Gastrocnemius medialis (tissue), 4 donors: Measurements from ENCODE around the gene DYNC2LI1. TPM values are rescaled to one million over a fixed set of nuclear protein-coding genes. Genes with fewer than 3 reads are reported as not detected.

Experiments
- ATAC-seq, 2 donors: fragments of 150-250 bp; one replicate each; pipeline ENCODE4 v1.9.1; 2016
- DNase-seq, 2 donors: peaks; one replicate each; pipeline ENCODE4 v3.0.0-alpha.2; 2019
- H3K27ac ChIP-seq, 4 donors: fragments of 200-600 bp; sonication (generic); 1 replicate in 1 of 4; 2 replicates in 3 of 4; pipeline ENCODE4 v1.5.1; 2016 to 2018; ENCODE audit warnings: mild to moderate bottlenecking in 2 of 4, moderate library complexity in 1 of 4
- H3K27me3 ChIP-seq, 3 donors: fragments of 200-600 bp; sonication (generic) in 2 of 3; 1 replicate in 1 of 3; 2 replicates in 2 of 3; pipeline versions ENCODE4 v1.5.1 to v1.6.0; 2016 to 2019; ENCODE audit warnings: mild to moderate bottlenecking in 1 of 3, moderate library complexity in 1 of 3
- H3K36me3 ChIP-seq, 2 donors: fragments of 200-600 bp; sonication (generic) in 1 of 2; one replicate each; pipeline ENCODE4 v1.5.1; 2017 to 2018
- H3K4me1 ChIP-seq, 2 donors: fragments of 200-600 bp; sonication (generic) in 1 of 2; one replicate each; pipeline ENCODE4 v1.5.1; 2016 to 2017; ENCODE audit warnings: mild to moderate bottlenecking in 2 of 2
- H3K4me3 ChIP-seq, 4 donors: fragments of 200-600 bp; sonication (generic) in 3 of 4; 1 replicate in 1 of 4; 2 replicates in 3 of 4; pipeline ENCODE4 v1.5.1; 2016 to 2019; ENCODE audit warnings: mild to moderate bottlenecking in 2 of 4
- H3K9me3 ChIP-seq, 3 donors: fragments of 200-600 bp; sonication (generic) in 2 of 3; 1 replicate in 1 of 3; 2 replicates in 2 of 3; pipeline ENCODE4 v1.5.1; 2016 to 2019
- CTCF ChIP-seq, 5 experiments: fragments of 450-650 bp in 3 of 5; fragments of 200-600 bp in 2 of 5; sonication (generic) in 2 of 5; IDR thresholded peaks in 4 of 5; conservative IDR thresholded peaks in 1 of 5; 1 replicate in 4 of 5; 2 replicates in 1 of 5; pipeline ENCODE4 v1.5.1; 2016 to 2019; ENCODE audit warnings: antibody characterized with exemption in 5 of 5, mild to moderate bottlenecking in 3 of 5, moderate library complexity in 3 of 5
- POLR2A ChIP-seq, 2 donors: fragments of 450-650 bp; IDR thresholded peaks; one replicate each; pipeline ENCODE4 v1.6.1; 2017; ENCODE audit warnings: antibody characterized with exemption in 2 of 2, mild to moderate bottlenecking in 2 of 2, moderate library complexity in 2 of 2
- in situ Hi-C, 4 donors: fragments of 200-750 bp; cut with MboI; loops; one replicate each; pipeline versions ENCODE4 v1.15.0 to v1.8.0; 2017; ENCODE audit warnings: low sequenced_read_pairs in 4 of 4
- intact Hi-C: fragments of 100-400 bp; cut with DNase I; formaldehyde crosslinking; loops from one replicate; pipeline ENCODE4 v1.15.1; 2023; ENCODE audit warnings: low total_unique reads
- total RNA-seq, 4 donors: library from RNA; depleted of rRNA; stranded (reverse); fragments of >200 nt; gene quantifications; one replicate each; pipeline versions ENCODE4 v1.1.0 to v1.2.3, GENCODE V29; 2016

DYNC2LI1 gene
- total RNA-seq, 4 donors from 2014 or later = 8.1 to 13.1 (median 10.2) TPM

DNA sequence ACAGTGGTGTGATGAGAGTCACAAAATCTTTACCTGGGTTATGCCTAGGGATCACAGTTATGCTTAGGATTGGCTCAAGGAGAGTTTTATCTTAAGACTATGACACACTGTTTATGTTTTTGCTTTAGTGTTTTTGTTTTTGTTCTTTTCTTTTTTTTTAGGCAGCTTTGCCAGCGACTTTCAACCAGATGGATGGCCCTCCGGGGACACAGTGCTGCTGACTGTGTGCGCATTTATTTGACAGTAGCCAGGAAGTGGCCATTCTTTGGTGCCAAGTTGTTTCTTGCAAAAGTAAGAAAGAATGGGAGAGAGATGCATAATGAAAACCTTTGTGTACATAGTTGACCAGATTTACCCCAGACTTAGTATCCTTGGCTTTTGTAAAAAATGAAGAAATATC is 15.1 kb upstream of the DYNC2LI1 start:
- Histone ChIP-seq H3K36me3 (no peaks in the 10 kb centered on the region), H3K9me3 (no peaks in the 10 kb centered on the region), H3K27me3 (no peaks in the 10 kb centered on the region), H3K27ac (peak overlapping the region in 3 of 4 donors; percentile 44 to 56 (median 53)), H3K4me1 (no peaks in the 10 kb centered on the region), H3K4me3 (no peak overlapping the region)
- peak in 1 of 2 donors; percentile 55 for DNase-seq
- intact Hi-C loops = no loop called here
- TF ChIP-seq POLR2A (IDR thresholded peaks at IDR 0.05) = no peak
- no peak for TF ChIP-seq CTCF (IDR thresholded peaks at IDR 0.05 in 4 of 5, conservative IDR thresholded peaks at IDR 0.05 in 1 of 5)
- peak; percentile 45 to 50 for ATAC-seq
- in situ Hi-C loops = no loop called here

DNA sequence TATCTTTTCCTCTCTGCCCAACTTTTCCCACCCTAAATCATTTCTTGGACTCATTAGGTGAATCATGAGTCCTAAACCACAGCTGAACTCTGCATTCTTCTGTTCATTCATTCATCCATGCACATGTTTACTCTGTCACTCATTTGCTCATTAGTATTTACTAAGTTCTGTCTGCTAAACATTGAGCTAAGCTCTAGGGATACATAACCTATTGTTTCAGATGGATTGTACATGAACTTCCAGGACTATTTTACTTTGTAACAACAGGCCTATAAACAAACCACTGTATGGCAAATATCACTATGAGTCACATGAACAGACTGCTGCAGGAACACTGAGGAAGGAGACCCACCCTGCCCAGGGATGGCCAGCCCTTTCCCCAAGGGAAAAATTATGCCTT is 14.6 kb upstream of the DYNC2LI1 start:
- Histone ChIP-seq H3K9me3 (no peaks in the 10 kb centered on the region), H3K27me3 (no peaks in the 10 kb centered on the region), H3K36me3 (no peaks in the 10 kb centered on the region), H3K27ac (peak overlapping the region in 3 of 4 donors; percentile 36 to 53 (median 44)), H3K4me1 (no peaks in the 10 kb centered on the region), H3K4me3 (no peak overlapping the region)
- peak in 1 of 2 donors; percentile 64 for ATAC-seq
- peak in 1 of 2 donors; percentile 43 for DNase-seq
- in situ Hi-C loops (no loop called here), intact Hi-C loops (no loop called here)
- no peak for TF ChIP-seq CTCF (IDR thresholded peaks at IDR 0.05 in 4 of 5, conservative IDR thresholded peaks at IDR 0.05 in 1 of 5)

GRCh38 chr2:43762286-43762685 is 11.6 kb upstream of the DYNC2LI1 start:
- no peak for ATAC-seq
- intact Hi-C loops (no loop called here), in situ Hi-C loops (no loop called here)
- Histone ChIP-seq H3K9me3 (no peaks in the 10 kb centered on the region), H3K27me3 (no peaks in the 10 kb centered on the region), H3K36me3 (no peaks in the 10 kb centered on the region), H3K27ac (no peak overlapping the region), H3K4me1 (no peaks in the 10 kb centered on the region), H3K4me3 (no peak overlapping the region)
- no peak for TF ChIP-seq CTCF (IDR thresholded peaks at IDR 0.05 in 4 of 5, conservative IDR thresholded peaks at IDR 0.05 in 1 of 5)
- TF ChIP-seq POLR2A (IDR thresholded peaks at IDR 0.05) = no peak
- DNase-seq = no peak

DNA sequence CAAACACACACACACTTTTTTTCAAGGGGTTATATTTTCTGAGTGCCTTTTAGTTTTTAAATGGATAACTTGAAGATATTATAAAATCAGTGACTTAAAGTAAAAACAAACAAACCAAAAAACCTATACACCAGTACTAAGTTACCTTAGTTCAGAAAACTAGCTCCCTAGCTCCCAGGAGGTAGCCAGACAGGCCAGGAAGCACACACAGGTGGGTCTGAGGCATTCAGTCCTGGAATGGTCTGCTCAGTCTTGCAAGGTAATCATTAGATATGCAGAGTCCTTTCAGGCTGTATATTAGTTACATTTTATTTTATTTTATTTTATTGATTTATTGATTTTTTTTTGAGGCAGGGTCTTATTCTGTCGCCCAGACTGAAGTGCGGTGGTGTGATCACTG is 10.7 kb upstream of the DYNC2LI1 start:
- in situ Hi-C loops (no loop called here), intact Hi-C loops (no loop called here)
- Histone ChIP-seq H3K4me1 (no peaks in the 10 kb centered on the region), H3K9me3 (no peaks in the 10 kb centered on the region), H3K4me3 (no peak overlapping the region), H3K27ac (no peak overlapping the region), H3K36me3 (no peaks in the 10 kb centered on the region), H3K27me3 (no peaks in the 10 kb centered on the region)
- no peak for ATAC-seq
- TF ChIP-seq POLR2A (IDR thresholded peaks at IDR 0.05) = no peak
- TF ChIP-seq CTCF (IDR thresholded peaks at IDR 0.05 in 4 of 5, conservative IDR thresholded peaks at IDR 0.05 in 1 of 5) = no peak
- no peak for DNase-seq

- no peaks in the 10 kb centered on the region for H3K4me1 ChIP-seq
- no peaks in the 10 kb centered on the region for H3K36me3 ChIP-seq
- H3K9me3 ChIP-seq = no peaks in the 10 kb centered on the region
- intact Hi-C loops = no loop called here
- no peaks in the 10 kb centered on the region for H3K27me3 ChIP-seq
- no peak overlapping the region for H3K27ac ChIP-seq
- DNase-seq (no peak), ATAC-seq (no peak)
- in situ Hi-C loops = no loop called here
- no peak overlapping the region for H3K4me3 ChIP-seq
- no peak for TF ChIP-seq POLR2A (IDR thresholded peaks at IDR 0.05)
- TF ChIP-seq CTCF (IDR thresholded peaks at IDR 0.05 in 4 of 5, conservative IDR thresholded peaks at IDR 0.05 in 1 of 5) = no peak
These were observed 9.6 kb upstream of the DYNC2LI1 start for GRCh38 chr2:43764086-43764705.
